Left colon (tissue), 2 donors: ENCODE results near the gene LIN9. TPM values are rescaled to one million over a fixed set of nuclear protein-coding genes. Genes with fewer than 3 reads are reported as not detected.
"Not testable (repeated sequence)": the region's sequence is repeated elsewhere in the genome, so short reads cannot be mapped to it uniquely, and the experiment has no call there.

Experiments used
- ATAC-seq: fragments of 200-7000 bp; cut with Tn5 transposase; one replicate; pipeline ENCODE4 v1.9.1; 2020; ENCODE audit warnings: mild to moderate bottlenecking, moderate library complexity
- DNase-seq, 2 donors: peaks; one replicate each; pipeline ENCODE4 v3.0.0-alpha.2; 2020
- intact Hi-C, 2 donors: fragments of 100-400 bp; cut with DNase I in 1 of 2; cut with micrococcal nuclease in 1 of 2; formaldehyde crosslinking; loops; one replicate each; pipeline versions ENCODE4 v1.11.2 to v1.14.0; 2022; cut with DNase I, micrococcal nuclease
- total RNA-seq, 2 donors: library from RNA; stranded (reverse); fragmentation: NEBNext Ultra II Directional; extraction: Animal tissue kit (Norgen Biotek cat#: 25700); gene quantifications; one replicate each; pipeline ENCODE4 v1.2.1, GENCODE V29; 2021
- donor health status: DM: no; HTN: no; CAD: no.
- donor health status: DM: yes; HTN: yes; CAD: no.

The LIN9 gene
- total RNA-seq, 2 donors from 2014 or later = 2.7 to 3.5 TPM

- DNase-seq (no peak), ATAC-seq (no peak)
- intact Hi-C loops = no loop called here
Observed at GRCh38 chr1:226281058-226281457, 27.9 kb downstream of the LIN9 start.

- ATAC-seq (no peak), DNase-seq (no peak)
- intact Hi-C loops = no loop called here
Observed at GRCh38 chr1:226279498-226279897, 29.5 kb downstream of the LIN9 start.

- no peak for ATAC-seq
- DNase-seq = no peak
- intact Hi-C loops = no loop called here
Observed at GRCh38 chr1:226277897-226278296, 31.1 kb downstream of the LIN9 start.

GRCh38 chr1:226276987-226277386 lies 32.0 kb downstream of the LIN9 start:
- intact Hi-C loops = no loop called here
- no peak for ATAC-seq
- no peak for DNase-seq

GRCh38 chr1:226276077-226276682 lies 32.8 kb downstream of the LIN9 start:
- DNase-seq (no peak), ATAC-seq (no peak)
- intact Hi-C loops = no loop called here

DNA sequence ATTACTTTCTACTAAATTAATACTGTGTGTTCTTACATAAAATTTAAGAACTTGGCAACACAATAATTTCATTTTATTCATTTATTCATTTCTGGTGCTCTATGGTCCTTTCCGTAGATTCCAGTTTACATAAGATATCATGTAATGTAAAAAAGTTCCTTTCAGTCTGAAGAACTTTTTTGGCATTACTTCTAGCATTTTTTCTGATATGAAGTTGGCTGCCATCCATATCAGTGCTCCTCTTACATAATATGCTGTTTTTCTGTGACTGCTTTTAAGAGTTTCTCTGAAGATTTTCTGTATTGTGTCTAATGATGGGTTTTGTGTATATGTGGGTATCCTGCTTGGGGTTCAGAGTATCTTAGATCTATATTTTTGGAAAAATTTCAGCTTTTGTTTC lies 34.8 kb downstream of the LIN9 start:
- intact Hi-C loops = no loop called here
- ATAC-seq = no peak
- DNase-seq = no peak

DNA sequence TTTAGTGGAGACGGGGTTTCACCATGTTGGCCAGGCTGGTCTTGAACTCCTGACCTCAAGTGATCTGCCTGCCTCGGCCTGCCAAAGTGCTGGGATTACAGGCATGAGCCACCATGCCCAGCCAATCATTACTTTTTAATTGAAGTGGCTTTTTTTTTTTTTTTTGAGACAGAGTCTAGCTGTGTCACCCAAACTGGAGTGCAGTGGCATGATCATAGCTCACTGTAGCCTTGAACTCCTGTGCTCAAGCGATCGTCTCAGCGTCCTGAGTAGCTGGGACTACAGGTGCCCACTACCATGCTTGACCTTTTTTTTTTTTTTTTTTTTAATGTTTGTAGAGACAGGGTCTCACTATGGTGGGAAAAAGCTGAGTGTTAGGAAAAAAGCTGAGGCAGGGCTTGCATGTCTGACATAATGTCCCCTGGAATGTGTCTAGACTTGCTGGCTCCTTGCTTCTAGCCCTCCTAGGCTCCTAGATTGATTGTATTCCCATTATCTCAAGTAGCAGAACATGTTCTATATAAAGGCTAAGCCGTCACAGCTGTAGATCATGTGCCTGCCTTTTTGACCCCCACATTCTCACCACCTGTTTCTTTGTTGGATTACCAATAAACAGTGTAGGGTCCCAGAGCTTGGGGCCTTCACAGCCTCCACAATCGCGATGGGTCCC lies 36.6 kb downstream of the LIN9 start:
- DNase-seq, intact Hi-C loops, ATAC-seq: not testable (repeated sequence)

- ATAC-seq (peak; percentile 55), DNase-seq (no peak)
- intact Hi-C loops = no loop called here
Observed at GRCh38 chr1:226268421-226269124, 40.4 kb downstream of the LIN9 start.

DNA sequence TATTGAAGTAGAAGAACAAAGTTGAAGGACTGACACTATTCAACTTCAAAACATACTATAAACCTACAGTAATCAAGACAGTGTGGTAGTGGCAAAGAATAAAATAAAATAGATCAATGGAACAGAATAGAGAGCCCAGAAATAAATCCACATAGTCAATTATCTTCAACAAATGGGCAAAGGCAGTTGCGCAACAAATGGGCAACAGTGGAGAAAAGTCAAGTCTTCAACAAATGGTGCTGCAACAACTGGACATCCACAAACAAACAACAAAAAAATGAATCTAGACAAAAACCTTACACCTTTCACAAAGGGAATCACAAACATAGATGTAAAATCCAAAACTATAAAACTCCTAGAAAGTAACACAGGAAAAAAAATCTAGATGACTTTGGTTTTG lies 47.1 kb downstream of the LIN9 start:
- intact Hi-C loops = no loop called here
- no peak for ATAC-seq
- no peak for DNase-seq

- no peak for DNase-seq
- ATAC-seq = no peak
- intact Hi-C loops = no loop called here
Observed at GRCh38 chr1:226255380-226255779, 53.6 kb downstream of the LIN9 start.

DNA sequence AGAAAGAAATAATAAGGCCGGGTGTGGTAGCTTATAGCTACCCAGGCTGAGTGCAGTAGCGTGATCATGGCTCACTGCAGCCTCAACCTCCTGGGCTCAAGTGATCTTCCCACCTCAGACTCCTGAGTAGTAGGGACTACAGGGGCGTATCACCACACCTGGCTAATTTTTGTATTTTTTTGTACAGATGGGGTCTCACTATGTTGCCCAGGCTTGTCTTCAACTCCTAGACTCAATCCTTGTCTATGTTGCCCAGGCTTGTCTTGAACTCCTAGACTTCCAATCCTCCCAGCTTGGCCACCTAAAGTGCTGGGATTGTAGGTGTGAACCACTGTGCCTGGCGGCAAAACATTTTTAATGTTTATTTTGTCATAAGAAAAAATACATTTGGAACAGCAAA lies 55.0 kb downstream of the LIN9 start:
- intact Hi-C loops = no loop called here
- ATAC-seq = no peak
- DNase-seq = no peak

DNA sequence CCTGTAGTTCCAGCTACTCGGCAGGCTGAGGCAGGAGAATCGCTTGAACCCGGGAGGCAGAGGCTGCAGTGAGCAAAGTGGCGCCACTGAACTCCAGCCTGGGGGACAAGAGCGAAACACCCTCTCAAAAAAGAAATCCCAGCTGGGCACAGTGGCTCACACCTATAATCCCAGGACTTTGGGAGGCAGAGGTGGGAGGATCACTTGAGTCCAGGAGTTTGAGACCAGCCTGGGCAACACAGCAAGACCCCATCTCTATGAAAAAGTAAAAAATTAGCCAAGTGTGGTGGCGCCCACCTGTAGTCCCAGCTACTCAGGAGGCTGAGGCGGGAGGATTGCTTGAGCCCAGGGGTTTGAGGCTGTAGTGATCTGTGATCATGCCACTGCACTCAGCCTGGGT lies 56.1 kb downstream of the LIN9 start:
- DNase-seq, ATAC-seq, intact Hi-C loops: not testable (repeated sequence)

DNA sequence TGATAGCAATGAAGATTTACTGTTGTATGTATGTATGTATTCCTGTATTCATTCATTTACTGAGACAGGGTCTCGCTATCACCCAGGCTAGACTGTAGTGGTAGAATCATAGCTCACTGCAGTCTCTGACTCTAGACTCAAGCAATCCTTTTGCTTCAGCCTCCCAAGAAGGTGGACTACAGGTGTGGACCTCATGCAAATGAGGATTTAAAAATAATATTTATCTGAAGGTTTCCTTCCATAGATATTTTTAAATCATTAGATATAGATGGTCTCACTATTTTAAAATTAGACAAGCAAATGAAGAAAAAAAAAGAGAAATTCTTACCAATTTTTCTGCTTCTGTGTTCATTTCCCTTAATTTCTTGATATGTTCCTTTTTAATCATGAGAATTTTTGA lies 58.5 kb downstream of the LIN9 start:
- intact Hi-C loops = no loop called here
- DNase-seq = no peak
- no peak for ATAC-seq

DNA sequence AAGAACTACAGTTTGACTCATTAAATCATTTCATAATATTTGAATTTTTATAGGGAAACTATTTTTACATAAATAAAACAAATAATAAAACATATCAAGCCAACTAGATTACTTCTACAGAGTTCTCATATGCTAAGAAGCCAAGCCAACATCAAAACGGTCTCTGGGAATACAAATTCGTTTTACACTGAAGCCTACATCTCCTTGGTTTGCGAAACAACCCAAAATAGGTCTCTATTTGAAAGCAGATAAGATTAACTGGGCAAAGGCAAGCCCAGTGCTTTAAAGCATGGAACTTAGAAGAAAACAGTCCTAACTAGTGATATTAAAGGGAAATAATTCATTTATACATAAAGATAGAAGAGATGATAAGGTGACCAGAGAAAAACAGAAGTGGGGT lies 60.2 kb downstream of the LIN9 start:
- ATAC-seq (no peak), DNase-seq (no peak)
- intact Hi-C loops = no loop called here

DNA sequence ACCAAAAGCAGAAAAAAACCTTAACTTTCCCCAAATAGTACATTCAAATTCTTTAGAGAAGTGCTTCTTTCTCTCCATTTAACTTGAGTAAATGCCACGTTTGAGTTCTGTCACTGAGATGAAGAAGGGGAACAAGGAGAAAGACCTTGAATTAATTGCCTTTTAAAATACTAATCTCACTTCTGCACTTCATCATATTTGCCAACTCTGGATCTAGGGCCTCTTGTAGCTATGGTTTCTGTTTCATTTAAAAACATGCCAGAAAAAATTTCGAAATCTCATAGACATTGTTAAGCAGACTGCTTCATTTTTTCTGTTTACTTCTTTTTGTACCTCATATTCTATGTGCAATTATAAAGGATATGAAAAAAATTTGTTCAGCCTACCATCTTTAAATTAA lies 60.9 kb downstream of the LIN9 start:
- ATAC-seq (no peak), DNase-seq (no peak)
- intact Hi-C loops = no loop called here

DNA sequence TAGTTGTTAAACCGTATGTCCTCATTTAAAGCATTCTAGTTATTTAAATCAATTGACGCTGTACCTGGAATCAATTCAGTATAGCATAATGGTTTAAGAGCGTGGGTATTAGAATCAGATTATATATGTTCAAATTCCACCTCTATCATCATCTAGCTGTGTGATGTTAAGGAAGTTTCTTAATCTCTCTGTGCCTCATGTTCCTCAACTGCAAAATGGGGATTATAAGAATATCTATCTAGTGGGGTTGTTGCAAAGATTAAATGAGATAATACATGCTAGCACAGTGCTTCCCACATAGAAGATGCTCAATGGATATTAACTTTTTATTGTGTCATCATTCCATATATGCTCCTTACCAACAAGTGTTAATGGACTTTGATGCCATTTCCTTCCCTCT lies 69.5 kb downstream of the LIN9 start:
- ATAC-seq = no peak
- no peak for DNase-seq
- intact Hi-C loops = no loop called here

- intact Hi-C loops = no loop called here
- ATAC-seq (no peak), DNase-seq (no peak)
Observed at GRCh38 chr1:226236826-226237225, 72.1 kb downstream of the LIN9 start.

GRCh38 chr1:226233806-226234205 lies 75.2 kb downstream of the LIN9 start:
- no peak for DNase-seq
- intact Hi-C loops = no loop called here
- no peak for ATAC-seq

DNA sequence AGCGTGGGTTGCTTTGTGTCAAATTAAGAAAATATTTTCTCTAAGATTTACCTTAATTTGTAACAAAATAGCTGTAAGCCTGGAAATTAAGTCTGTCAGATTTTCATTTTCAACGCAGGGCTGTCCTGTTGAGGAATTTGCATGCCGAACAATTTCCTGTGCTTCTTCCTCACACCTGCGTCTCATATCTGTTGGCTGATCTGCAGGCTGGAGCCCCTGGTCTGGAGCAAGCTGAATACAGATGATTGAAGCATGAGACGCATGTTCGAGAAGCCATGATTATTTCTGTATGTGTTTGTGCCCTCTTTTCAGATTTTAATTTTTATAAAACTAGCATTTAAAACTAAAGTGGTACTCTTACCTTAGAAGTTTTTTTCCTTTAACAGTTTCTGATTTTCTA lies 75.7 kb downstream of the LIN9 start:
- intact Hi-C loops = no loop called here
- ATAC-seq (no peak), DNase-seq (no peak)

DNA sequence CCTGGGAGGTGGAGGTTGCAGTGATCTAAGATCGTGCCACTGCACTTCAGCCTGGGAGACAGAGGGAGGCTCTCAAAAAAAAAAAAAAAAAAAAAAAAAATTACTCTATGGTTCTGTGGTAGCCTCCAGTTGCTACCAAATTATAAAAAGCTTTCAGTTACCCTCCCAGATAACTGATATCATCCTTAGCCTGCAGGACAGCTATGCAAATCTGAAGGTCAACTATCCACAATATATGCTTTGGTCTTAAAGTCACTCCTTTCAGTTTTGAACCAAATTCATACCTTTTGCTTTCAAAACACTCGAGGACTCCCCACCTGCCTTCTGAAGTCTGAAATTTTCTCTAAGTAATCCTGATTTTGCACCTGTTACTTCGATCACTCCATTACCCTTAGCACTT lies 82.4 kb downstream of the LIN9 start:
- ATAC-seq (no peak), DNase-seq (no peak)
- intact Hi-C loops = no loop called here
